ENCODE results near the gene RAB10. TPM values are rescaled to one million over a fixed set of nuclear protein-coding genes. Genes with fewer than 3 reads are reported as not detected.

The RAB10 gene
- total and polyA plus RNA-seq, 2 of the 4 experiments (the other 2 are of a cell fraction), result 30.1 to 77.1 TPM

DNA sequence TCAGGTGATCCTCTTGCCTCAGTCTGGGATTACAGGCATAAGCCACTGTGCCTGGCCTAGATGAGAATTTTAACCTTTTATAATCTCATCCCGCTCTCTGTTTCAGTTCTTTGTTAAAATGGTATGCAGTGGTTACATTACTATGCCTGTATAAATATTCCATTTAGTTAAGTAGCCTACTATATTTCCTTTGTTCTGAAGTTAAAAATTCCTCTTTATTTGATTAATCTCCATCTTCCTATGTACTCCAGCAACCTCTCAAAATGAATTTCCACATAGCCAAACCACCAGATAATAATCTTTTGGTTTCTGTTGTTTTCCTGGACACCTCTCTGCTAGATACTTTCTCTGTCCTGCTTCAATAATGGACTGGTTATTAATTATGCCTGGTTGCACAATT, 15.8 kb downstream of the RAB10 start:
- H3K9me1 ChIP-seq (ENCODE audit: insufficient read depth, low read length), result peaks cover 3% of the 10 kb centered on the region; the same call in 1 of the 2 replicates
- H2BK120ac ChIP-seq (ENCODE audit: low read depth, low read length), result no peak overlapping the region
- intact Hi-C loops (cut with micrococcal nuclease) (no loop called here), dilution Hi-C loops (cut with HindIII; ENCODE audit: low sequenced_read_pairs, unreplicated experiment) (no loop called here), in situ Hi-C loops (cut with MboI; ENCODE audit: low sequenced_read_pairs) (no loop called here)
- H3K9ac ChIP-seq (ENCODE audit: low read depth, low read length), result no peak overlapping the region
- no peak for ATAC-seq (ENCODE audit: low read depth)
- no CpG with 5 or more reads among the region's 1 CpG for WGBS, 2 experiments (ENCODE audit: extremely low coverage in 2 of 2, insufficient read length in 1 of 2)
- no peak overlapping the region for H4K5ac ChIP-seq (ENCODE audit: low read depth, low read length)
- no peak overlapping the region for H2AFZ ChIP-seq (replicated peaks; ENCODE audit: low read length, poor library complexity)
- no peak overlapping the region for H3K56ac ChIP-seq (ENCODE audit: extremely low read depth, insufficient read depth, low read length)
- H3K9me3 ChIP-seq (ENCODE audit: control insufficient read depth, insufficient read depth, low read length), result no peaks in the 10 kb centered on the region
- H2BK15ac ChIP-seq (ENCODE audit: low read depth, low read length), result no peak overlapping the region
- H3K36me3 ChIP-seq (ENCODE audit: control insufficient read depth, insufficient read depth, low read length), result no peaks in the 10 kb centered on the region
- no peak overlapping the region for H4K91ac ChIP-seq (ENCODE audit: insufficient read depth, low read depth, low read length)
- H3K27me3 ChIP-seq (ENCODE audit: control insufficient read depth, insufficient read depth, low read length), result no peaks in the 10 kb centered on the region
- no peak overlapping the region for H2BK5ac ChIP-seq (ENCODE audit: low read depth, low read length, poor library complexity, severe bottlenecking)
- CTCF ChIA-PET, result interaction anchor here (0.6 kb wide), 1 partner anchor 38 kb away, joined by 3 read pairs; no protein-coding TSS in a partner anchor
- no peak overlapping the region for H3K14ac ChIP-seq (replicated peaks; ENCODE audit: low read depth, low read length)
- no peak for DNase-seq
- TF ChIP-seq RAD21 (IDR thresholded peaks at IDR 0.05; ENCODE audit: low read length) (no peak), BHLHE40 (IDR thresholded peaks at IDR 0.05; ENCODE audit: low read depth, low read length) (no peak), CHD1 (IDR thresholded peaks at IDR 0.05; ENCODE audit: low read depth, low read length) (no peak), POLR2A (IDR thresholded peaks at IDR 0.05; ENCODE audit: low read depth, low read length) (no peak), SMC3 (IDR thresholded peaks at IDR 0.05; ENCODE audit: low read depth, low read length) (no peak), FOS (IDR thresholded peaks at IDR 0.05; ENCODE audit: low read depth, low read length) (no peak), CEBPB (IDR thresholded peaks at IDR 0.05; ENCODE audit: low read depth, low read length) (no peak), NFE2L2 (IDR thresholded peaks at IDR 0.05; ENCODE audit: low read depth, low read length) (no peak), MXI1 (IDR thresholded peaks at IDR 0.05; ENCODE audit: borderline replicate concordance, low read depth, low read length) (no peak), RCOR1 (IDR thresholded peaks at IDR 0.05; ENCODE audit: insufficient replicate concordance, low read length) (no peak), MAFK (IDR thresholded peaks at IDR 0.05; ENCODE audit: low read depth, low read length) (no peak), RFX5 (IDR thresholded peaks at IDR 0.05; ENCODE audit: low read depth, low read length) (no peak), MAZ (IDR thresholded peaks at IDR 0.05; ENCODE audit: borderline replicate concordance, low read depth, low read length) (no peak)
- TF ChIP-seq, protein P1, sequence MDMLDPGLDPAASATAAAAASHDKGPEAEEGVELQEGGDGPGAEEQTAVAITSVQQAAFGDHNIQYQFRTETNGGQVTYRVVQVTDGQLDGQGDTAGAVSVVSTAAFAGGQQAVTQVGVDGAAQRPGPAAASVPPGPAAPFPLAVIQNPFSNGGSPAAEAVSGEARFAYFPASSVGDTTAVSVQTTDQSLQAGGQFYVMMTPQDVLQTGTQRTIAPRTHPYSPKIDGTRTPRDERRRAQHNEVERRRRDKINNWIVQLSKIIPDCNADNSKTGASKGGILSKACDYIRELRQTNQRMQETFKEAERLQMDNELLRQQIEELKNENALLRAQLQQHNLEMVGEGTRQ (IDR thresholded peaks at IDR 0.05; ENCODE audit: low read depth, low read length), result no peak
- TF ChIP-seq, protein P2, sequence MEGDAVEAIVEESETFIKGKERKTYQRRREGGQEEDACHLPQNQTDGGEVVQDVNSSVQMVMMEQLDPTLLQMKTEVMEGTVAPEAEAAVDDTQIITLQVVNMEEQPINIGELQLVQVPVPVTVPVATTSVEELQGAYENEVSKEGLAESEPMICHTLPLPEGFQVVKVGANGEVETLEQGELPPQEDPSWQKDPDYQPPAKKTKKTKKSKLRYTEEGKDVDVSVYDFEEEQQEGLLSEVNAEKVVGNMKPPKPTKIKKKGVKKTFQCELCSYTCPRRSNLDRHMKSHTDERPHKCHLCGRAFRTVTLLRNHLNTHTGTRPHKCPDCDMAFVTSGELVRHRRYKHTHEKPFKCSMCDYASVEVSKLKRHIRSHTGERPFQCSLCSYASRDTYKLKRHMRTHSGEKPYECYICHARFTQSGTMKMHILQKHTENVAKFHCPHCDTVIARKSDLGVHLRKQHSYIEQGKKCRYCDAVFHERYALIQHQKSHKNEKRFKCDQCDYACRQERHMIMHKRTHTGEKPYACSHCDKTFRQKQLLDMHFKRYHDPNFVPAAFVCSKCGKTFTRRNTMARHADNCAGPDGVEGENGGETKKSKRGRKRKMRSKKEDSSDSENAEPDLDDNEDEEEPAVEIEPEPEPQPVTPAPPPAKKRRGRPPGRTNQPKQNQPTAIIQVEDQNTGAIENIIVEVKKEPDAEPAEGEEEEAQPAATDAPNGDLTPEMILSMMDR (conservative IDR thresholded peaks at IDR 0.05; ENCODE audit: low read depth, low read length), result no peak
- TF ChIP-seq, protein P3, sequence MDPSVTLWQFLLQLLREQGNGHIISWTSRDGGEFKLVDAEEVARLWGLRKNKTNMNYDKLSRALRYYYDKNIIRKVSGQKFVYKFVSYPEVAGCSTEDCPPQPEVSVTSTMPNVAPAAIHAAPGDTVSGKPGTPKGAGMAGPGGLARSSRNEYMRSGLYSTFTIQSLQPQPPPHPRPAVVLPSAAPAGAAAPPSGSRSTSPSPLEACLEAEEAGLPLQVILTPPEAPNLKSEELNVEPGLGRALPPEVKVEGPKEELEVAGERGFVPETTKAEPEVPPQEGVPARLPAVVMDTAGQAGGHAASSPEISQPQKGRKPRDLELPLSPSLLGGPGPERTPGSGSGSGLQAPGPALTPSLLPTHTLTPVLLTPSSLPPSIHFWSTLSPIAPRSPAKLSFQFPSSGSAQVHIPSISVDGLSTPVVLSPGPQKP (IDR thresholded peaks at IDR 0.05; ENCODE audit: borderline replicate concordance, low read depth, low read length), result no peak
- no TSS peak for BruUV-seq (replicated peaks)
- POLR2A ChIA-PET (ENCODE audit: unreplicated experiment), result no interaction called here
- no peaks in the 10 kb centered on the region; the same call in 1 of the 2 replicates for H3K4me1 ChIP-seq (ENCODE audit: control insufficient read depth, insufficient read depth, low read length)
- H4K8ac ChIP-seq (ENCODE audit: low read depth in 2 of 2, low read length in 2 of 2), result no peak overlapping the region
- H3K23ac ChIP-seq (ENCODE audit: low read depth, low read length), result no peak overlapping the region
- H4K20me1 ChIP-seq (ENCODE audit: insufficient read depth, low read length), result peaks cover 82% of the 10 kb centered on the region
- no peak overlapping the region for H3K18ac ChIP-seq (ENCODE audit: low read depth, low read length)
- no peak overlapping the region for H3K4me3 ChIP-seq (ENCODE audit: insufficient read depth, low read depth, low read length)
- H2BK20ac ChIP-seq (ENCODE audit: low read depth, low read length), result no peak overlapping the region
- no peak overlapping the region for H2AK9ac ChIP-seq (replicated peaks; ENCODE audit: low read depth, low read length, poor library complexity)
- H2AK5ac ChIP-seq (ENCODE audit: low read depth, low read length), result no peak overlapping the region
- no peak overlapping the region for H3K4ac ChIP-seq (ENCODE audit: low read depth, low read length)
- no peak overlapping the region for H3K4me2 ChIP-seq (ENCODE audit: low read depth, low read length)
- no peak overlapping the region for H3K27ac ChIP-seq (ENCODE audit: insufficient read depth, low read length)
- H3K79me1 ChIP-seq (ENCODE audit: low read depth in 1 of 2, low read length in 2 of 2), result peaks cover 12 to 53% of the 10 kb centered on the region in 2 experiments
